ENCODE data around the gene SLX4IP. TPM values are rescaled to one million over a fixed set of nuclear protein-coding genes. Genes with fewer than 3 reads are reported as not detected.

The SLX4IP gene
- total and polyA plus RNA-seq, 2 donors (not counting 1 experiment from before 2014, with no cell fraction given), result 1.9 to 8.1 TPM

DNA sequence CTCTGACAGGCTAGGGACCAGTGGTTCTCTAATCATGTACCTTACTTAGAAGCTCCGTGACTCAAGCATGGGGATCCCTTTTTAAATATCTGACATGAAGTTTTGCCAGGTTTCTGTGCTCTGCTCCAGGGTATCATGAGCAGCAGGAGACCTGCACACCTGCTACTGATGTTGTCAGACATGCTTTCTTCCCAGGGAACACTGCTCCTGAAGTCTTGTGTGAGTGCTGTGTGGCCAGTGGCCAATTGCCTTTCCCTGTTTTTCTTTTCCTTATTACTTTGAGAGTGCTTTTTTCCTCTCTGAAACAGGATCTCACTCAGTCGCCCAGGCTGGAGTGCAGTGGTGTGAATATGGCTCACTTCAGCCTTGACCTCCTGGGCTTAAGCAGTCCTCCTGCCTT, 26.4 kb downstream of the SLX4IP start:
- H3K4me2 ChIP-seq (ENCODE audit: extremely low read depth, insufficient read depth, low read length), result no peak overlapping the region
- no peaks in the 10 kb centered on the region for H4K20me1 ChIP-seq (ENCODE audit: control insufficient read depth, extremely low read depth, insufficient read depth, low read length)
- H3K27me3 ChIP-seq (ENCODE audit: control insufficient read depth, insufficient read depth, low read length), result no peaks in the 10 kb centered on the region
- no peak overlapping the region for H3K4me3 ChIP-seq (replicated peaks in 1 of 4; ENCODE audit: control extremely low read depth in 1 of 4, insufficient read depth in 1 of 4, low read depth in 3 of 4, low read length in 4 of 4)
- H3K4me1 ChIP-seq (ENCODE audit: control insufficient read depth, extremely low read depth, insufficient read depth, low read length), result no peaks in the 10 kb centered on the region
- H2AFZ ChIP-seq (ENCODE audit: low read length), result no peak overlapping the region
- no peaks in the 10 kb centered on the region for H3K79me2 ChIP-seq (ENCODE audit: control insufficient read depth, insufficient read depth, low read length)
- no peaks in the 10 kb centered on the region for H3K9me3 ChIP-seq (ENCODE audit: control insufficient read depth, insufficient read depth, low read depth, low read length)
- TF ChIP-seq, protein P1, sequence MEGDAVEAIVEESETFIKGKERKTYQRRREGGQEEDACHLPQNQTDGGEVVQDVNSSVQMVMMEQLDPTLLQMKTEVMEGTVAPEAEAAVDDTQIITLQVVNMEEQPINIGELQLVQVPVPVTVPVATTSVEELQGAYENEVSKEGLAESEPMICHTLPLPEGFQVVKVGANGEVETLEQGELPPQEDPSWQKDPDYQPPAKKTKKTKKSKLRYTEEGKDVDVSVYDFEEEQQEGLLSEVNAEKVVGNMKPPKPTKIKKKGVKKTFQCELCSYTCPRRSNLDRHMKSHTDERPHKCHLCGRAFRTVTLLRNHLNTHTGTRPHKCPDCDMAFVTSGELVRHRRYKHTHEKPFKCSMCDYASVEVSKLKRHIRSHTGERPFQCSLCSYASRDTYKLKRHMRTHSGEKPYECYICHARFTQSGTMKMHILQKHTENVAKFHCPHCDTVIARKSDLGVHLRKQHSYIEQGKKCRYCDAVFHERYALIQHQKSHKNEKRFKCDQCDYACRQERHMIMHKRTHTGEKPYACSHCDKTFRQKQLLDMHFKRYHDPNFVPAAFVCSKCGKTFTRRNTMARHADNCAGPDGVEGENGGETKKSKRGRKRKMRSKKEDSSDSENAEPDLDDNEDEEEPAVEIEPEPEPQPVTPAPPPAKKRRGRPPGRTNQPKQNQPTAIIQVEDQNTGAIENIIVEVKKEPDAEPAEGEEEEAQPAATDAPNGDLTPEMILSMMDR (conservative IDR thresholded peaks at IDR 0.05 in 1 of 2, IDR thresholded peaks at IDR 0.05 in 1 of 2; ENCODE audit: low read depth in 1 of 2, low read length in 2 of 2), result no peak
- TF ChIP-seq EZH2 (IDR thresholded peaks at IDR 0.05; ENCODE audit: low read length, missing control alignments), result no peak
- no peak overlapping the region for H3K9ac ChIP-seq (ENCODE audit: insufficient read depth, low read length)
- no peaks in the 10 kb centered on the region for H3K36me3 ChIP-seq (ENCODE audit: control insufficient read depth, insufficient read depth, low read length)
- DNase-seq (ENCODE audit: low read depth in 2 of 2), result no peak
- no peak overlapping the region for H3K27ac ChIP-seq (ENCODE audit: insufficient read depth, low read length)

DNA sequence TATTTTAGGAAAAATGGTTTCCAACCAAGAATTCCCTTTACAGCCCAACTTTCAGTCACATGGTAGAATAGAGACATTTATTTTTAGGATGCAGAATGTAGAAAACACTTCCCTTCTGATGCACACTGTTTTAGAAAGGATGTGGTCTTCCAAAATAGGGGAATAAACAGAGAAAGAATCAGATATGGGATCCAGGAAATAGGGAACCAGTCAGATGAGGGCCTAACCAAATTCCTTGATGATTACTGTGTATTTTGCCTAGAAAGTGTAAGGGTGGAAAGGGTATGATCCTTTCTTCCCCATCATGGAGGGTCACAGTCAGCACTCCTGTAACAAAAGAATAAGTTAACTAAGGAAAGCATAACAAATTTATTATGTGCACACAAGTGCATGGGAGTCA, 27.4 kb downstream of the SLX4IP start:
- Histone ChIP-seq H3K27ac (ENCODE audit: insufficient read depth, low read length) (no peak overlapping the region), H4K20me1 (ENCODE audit: control insufficient read depth, extremely low read depth, insufficient read depth, low read length) (no peaks in the 10 kb centered on the region), H3K79me2 (ENCODE audit: control insufficient read depth, insufficient read depth, low read length) (no peaks in the 10 kb centered on the region), H3K4me2 (ENCODE audit: extremely low read depth, insufficient read depth, low read length) (no peak overlapping the region), H3K9ac (ENCODE audit: insufficient read depth, low read length) (no peak overlapping the region), H3K4me3 (replicated peaks in 1 of 4; ENCODE audit: control extremely low read depth in 1 of 4, insufficient read depth in 1 of 4, low read depth in 3 of 4, low read length in 4 of 4) (no peak overlapping the region), H2AFZ (ENCODE audit: low read length) (no peak overlapping the region), H3K9me3 (ENCODE audit: control insufficient read depth, insufficient read depth, low read depth, low read length) (no peaks in the 10 kb centered on the region), H3K27me3 (ENCODE audit: control insufficient read depth, insufficient read depth, low read length) (no peaks in the 10 kb centered on the region), H3K36me3 (ENCODE audit: control insufficient read depth, insufficient read depth, low read length) (no peaks in the 10 kb centered on the region), H3K4me1 (ENCODE audit: control insufficient read depth, extremely low read depth, insufficient read depth, low read length) (no peaks in the 10 kb centered on the region)
- TF ChIP-seq EZH2 (IDR thresholded peaks at IDR 0.05; ENCODE audit: low read length, missing control alignments), result no peak
- TF ChIP-seq, protein P1 (conservative IDR thresholded peaks at IDR 0.05 in 1 of 2, IDR thresholded peaks at IDR 0.05 in 1 of 2; ENCODE audit: low read depth in 1 of 2, low read length in 2 of 2), result no peak
- DNase-seq (ENCODE audit: low read depth in 2 of 2), result no peak

DNA sequence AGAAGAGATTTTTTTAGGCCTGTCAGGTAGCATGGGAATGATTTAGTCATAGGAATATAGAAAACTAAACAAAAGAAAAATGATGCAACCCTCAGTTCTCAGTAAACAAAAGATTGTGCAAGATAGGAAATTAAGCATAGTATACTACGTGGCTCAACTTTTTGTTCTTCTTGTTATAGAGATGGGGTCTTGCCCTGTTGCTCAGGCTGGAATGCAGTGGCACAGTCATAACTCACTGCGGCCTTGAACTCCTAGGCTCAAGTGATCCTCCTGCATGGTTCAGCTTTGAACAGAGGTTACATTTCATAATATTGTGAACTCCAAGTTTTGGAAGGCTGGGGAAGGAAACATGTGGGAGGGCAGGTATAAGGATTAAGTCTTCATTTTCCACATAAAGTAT, 28.5 kb downstream of the SLX4IP start:
- TF ChIP-seq, protein P1 (conservative IDR thresholded peaks at IDR 0.05 in 1 of 2, IDR thresholded peaks at IDR 0.05 in 1 of 2; ENCODE audit: low read depth in 1 of 2, low read length in 2 of 2), result no peak
- TF ChIP-seq EZH2 (IDR thresholded peaks at IDR 0.05; ENCODE audit: low read length, missing control alignments), result no peak
- Histone ChIP-seq H2AFZ (ENCODE audit: low read length) (no peak overlapping the region), H3K4me1 (ENCODE audit: control insufficient read depth, extremely low read depth, insufficient read depth, low read length) (no peaks in the 10 kb centered on the region), H3K9ac (ENCODE audit: insufficient read depth, low read length) (no peak overlapping the region), H3K4me3 (replicated peaks in 1 of 4; ENCODE audit: control extremely low read depth in 1 of 4, insufficient read depth in 1 of 4, low read depth in 3 of 4, low read length in 4 of 4) (no peak overlapping the region), H3K27me3 (ENCODE audit: control insufficient read depth, insufficient read depth, low read length) (no peaks in the 10 kb centered on the region), H3K4me2 (ENCODE audit: extremely low read depth, insufficient read depth, low read length) (no peak overlapping the region), H3K79me2 (ENCODE audit: control insufficient read depth, insufficient read depth, low read length) (no peaks in the 10 kb centered on the region), H4K20me1 (ENCODE audit: control insufficient read depth, extremely low read depth, insufficient read depth, low read length) (no peaks in the 10 kb centered on the region), H3K9me3 (ENCODE audit: control insufficient read depth, insufficient read depth, low read depth, low read length) (no peaks in the 10 kb centered on the region), H3K36me3 (ENCODE audit: control insufficient read depth, insufficient read depth, low read length) (no peaks in the 10 kb centered on the region), H3K27ac (ENCODE audit: insufficient read depth, low read length) (no peak overlapping the region)
- no peak for DNase-seq (ENCODE audit: low read depth in 2 of 2)
